Right lobe of liver (tissue), 6 donors: ENCODE data around the gene UBE2S. TPM values are rescaled to one million over a fixed set of nuclear protein-coding genes. Genes with fewer than 3 reads are reported as not detected.

Source experiments
- ATAC-seq, 4 donors: fragments of 200-7000 bp; cut with Tn5 transposase; one replicate each; pipeline ENCODE4 v1.9.1; 2020; ENCODE audit warnings: mild to moderate bottlenecking in 4 of 4, moderate library complexity in 4 of 4
- DNase-seq, 3 donors: peaks; one replicate each; pipeline ENCODE4 v3.0.0-alpha.2; 2020
- H3K27ac ChIP-seq, 3 donors: fragments of 200-600 bp; one replicate each; pipeline ENCODE4 v1.8.0; 2022
- H3K27me3 ChIP-seq, 2 donors: fragments of 200-600 bp; one replicate each; pipeline ENCODE4 v1.8.0; 2022
- H3K36me3 ChIP-seq, 4 donors: fragments of 200-600 bp; sonication (generic) in 1 of 4; one replicate each; pipeline versions ENCODE4 v1.5.1 to v1.8.0; 2017 to 2022; ENCODE audit warnings: control low read depth in 1 of 4
- H3K4me1 ChIP-seq, 4 donors: fragments of 200-600 bp; sonication (generic) in 1 of 4; one replicate each; pipeline versions ENCODE4 v1.5.1 to v1.8.0; 2017 to 2022; ENCODE audit warnings: control low read depth in 1 of 4
- H3K4me3 ChIP-seq, 3 donors: fragments of 200-600 bp; one replicate each; pipeline ENCODE4 v1.8.0; 2022
- H3K9me3 ChIP-seq, 4 donors: fragments of 200-600 bp; sonication (generic) in 1 of 4; one replicate each; pipeline versions ENCODE4 v1.5.1 to v1.8.0; 2017 to 2022; ENCODE audit warnings: control low read depth in 1 of 4
- POLR2A ChIP-seq: fragments of 450-650 bp; IDR thresholded peaks from one replicate; pipeline ENCODE4 v1.6.1; 2017; ENCODE audit warnings: antibody characterized with exemption, mild to moderate bottlenecking
- WGBS: methylation state at CpG from one replicate; pipeline ENCODE4 v1.1.6; 2018; ENCODE audit warnings: low coverage, low lambda C conversion rate; ENCODE audit not compliant: insufficient coverage; ENCODE audit errors: missing lambda C conversion rate; 5-methylcytosine and 5-hydroxymethylcytosine counted together
- intact Hi-C, 2 donors: fragments of 100-400 bp; cut with DNase I; formaldehyde crosslinking; loops; one replicate each; pipeline versions ENCODE4 v1.11.2 to v1.14.1; 2022
- total RNA-seq, 6 experiments: library from RNA; depleted of rRNA in 2 of 6; stranded (reverse); fragments of >200 nt in 2 of 6; fragmentation: NEBNext Ultra II Directional in 3 of 6; extraction: Animal tissue kit (Norgen Biotek cat#: 25700) in 3 of 6; gene quantifications; one replicate each; pipeline versions ENCODE4 v1.1.0 to v1.2.4, GENCODE V29; 2016 to 2023
- TF ChIP-seq, protein P1 (sequence below), 4 donors: fragments of 200-600 bp in 3 of 4; fragments of 450-650 bp in 1 of 4; IDR thresholded peaks; one replicate each; pipeline versions ENCODE4 v1.5.1 to v1.8.0; 2016 to 2022; ENCODE audit warnings: antibody characterized with exemption in 4 of 4, mild to moderate bottlenecking in 2 of 4
- donor health status: DM: no; HTN: yes; CAD: no.
- donor health status: DM: no; HTN: no; CAD: no.
- donor health status: DM: no; HTN: no; CAD: no.
- donor health status: DM: no; HTN: yes; CAD: no.
- donor health status: DM: no; HTN: yes; CAD: no.

Gene UBE2S
- total RNA-seq, 6 experiments from 2014 or later: 4.3 to 16.4 (median 9.1) TPM

DNA sequence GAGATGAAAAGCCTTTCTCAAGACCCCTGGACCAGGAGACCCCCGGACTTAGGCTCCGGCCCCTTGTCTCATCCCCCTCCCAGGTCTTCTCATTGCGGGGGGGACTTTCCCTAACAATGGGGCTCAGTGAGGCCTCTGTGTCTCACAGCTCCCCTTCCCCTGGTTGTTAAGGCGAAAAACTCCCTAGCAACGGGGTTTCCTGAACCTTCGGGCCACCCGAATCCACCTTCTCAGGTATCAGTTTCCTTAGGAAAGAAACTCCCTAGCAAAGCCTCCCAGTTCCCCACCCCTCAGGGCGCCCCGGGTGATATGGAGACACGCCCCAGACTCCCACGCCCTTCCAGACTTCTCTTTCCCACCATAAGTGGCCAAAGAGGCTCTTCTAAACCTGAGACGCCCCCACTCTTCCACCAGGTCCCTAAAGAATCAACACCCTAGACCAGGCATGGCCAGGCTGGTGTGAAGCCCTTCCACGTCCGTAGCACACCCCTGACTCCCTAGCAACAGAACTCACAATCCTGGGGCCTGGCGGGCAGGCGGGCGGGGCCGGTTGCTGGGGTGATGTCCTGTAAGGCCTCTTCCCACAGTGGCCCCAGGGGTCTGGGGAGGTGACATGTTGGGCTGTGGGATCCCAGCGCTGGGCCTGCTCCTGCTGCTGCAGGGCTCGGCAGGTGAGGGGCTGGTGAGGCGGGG lies 31.2 kb downstream of the UBE2S start, which contains the start of gene TMEM190:
TMEM190 (plus strand) TSS at position 586 of the 693 bp plus-strand sequence; CDS start at position 614, 28 bp downstream.
- DNase-seq: peak in 1 of 3 donors; percentile 15
- TF ChIP-seq, protein P1, sequence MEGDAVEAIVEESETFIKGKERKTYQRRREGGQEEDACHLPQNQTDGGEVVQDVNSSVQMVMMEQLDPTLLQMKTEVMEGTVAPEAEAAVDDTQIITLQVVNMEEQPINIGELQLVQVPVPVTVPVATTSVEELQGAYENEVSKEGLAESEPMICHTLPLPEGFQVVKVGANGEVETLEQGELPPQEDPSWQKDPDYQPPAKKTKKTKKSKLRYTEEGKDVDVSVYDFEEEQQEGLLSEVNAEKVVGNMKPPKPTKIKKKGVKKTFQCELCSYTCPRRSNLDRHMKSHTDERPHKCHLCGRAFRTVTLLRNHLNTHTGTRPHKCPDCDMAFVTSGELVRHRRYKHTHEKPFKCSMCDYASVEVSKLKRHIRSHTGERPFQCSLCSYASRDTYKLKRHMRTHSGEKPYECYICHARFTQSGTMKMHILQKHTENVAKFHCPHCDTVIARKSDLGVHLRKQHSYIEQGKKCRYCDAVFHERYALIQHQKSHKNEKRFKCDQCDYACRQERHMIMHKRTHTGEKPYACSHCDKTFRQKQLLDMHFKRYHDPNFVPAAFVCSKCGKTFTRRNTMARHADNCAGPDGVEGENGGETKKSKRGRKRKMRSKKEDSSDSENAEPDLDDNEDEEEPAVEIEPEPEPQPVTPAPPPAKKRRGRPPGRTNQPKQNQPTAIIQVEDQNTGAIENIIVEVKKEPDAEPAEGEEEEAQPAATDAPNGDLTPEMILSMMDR (IDR thresholded peaks at IDR 0.05): no peak
- TF ChIP-seq POLR2A: no peak
- H3K27me3 ChIP-seq: peaks cover 0 to 14% of the 10 kb centered on the region in 2 donors
- no peaks in the 10 kb centered on the region for H3K9me3 ChIP-seq
- no peak within 1 kb of the TSS for H3K27ac ChIP-seq
- H3K4me3 ChIP-seq: no peak within 1 kb of the TSS
- no peaks in the 10 kb centered on the region for H3K36me3 ChIP-seq
- ATAC-seq: no peak
- WGBS: 29% methylated on average over 12 of the region's 21 CpGs
- no peaks in the 10 kb centered on the region for H3K4me1 ChIP-seq
- intact Hi-C loops: loop anchor here in 1 of 2 donors (10.0 kb wide), 1 partner anchor 82 kb away; no protein-coding TSS in a partner anchor

DNA sequence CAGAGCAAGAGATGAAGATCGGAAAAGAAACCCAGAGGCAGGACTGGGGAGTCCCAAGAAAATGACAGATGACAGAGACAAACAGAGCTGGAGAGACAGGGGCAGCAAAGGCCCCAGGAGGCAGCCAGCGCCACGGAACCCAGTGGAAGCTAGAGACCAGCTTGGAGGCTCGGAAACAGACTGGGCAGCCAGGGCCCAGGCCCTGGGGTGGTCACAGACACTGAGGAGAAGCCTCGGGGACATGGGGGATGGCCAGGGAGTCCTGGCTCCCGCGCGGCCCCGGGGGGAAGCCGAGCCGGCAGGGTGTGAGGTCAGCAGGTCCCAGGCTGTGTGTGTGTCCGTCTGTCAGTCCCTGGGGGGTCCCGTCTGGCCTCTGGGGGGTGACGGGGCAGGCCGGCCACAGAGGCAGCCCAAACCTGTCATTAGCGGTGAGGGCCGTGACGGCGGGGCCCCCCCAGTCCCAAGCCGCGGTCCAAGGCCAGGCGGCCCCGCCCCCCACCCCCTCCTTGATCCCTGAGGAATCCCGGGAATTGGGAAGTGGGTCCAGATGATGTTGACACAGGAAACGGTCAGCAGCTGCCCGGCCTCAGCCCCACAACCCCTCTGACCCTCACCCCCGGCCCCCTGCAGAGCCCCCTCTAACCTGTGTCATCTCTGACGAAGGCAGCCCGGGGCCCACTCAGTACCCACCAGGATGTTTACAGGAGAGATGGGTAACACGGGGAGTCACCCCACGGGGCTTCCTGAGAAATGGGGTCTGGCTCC lies 33.4 kb downstream of the UBE2S start:
- DNase-seq (peak in 1 of 3 donors; percentile 17), ATAC-seq (peak in 1 of 4 donors; percentile 4)
- intact Hi-C loops: loop anchor here in 1 of 2 donors (10.0 kb wide), 1 partner anchor 79 kb away; no protein-coding TSS in a partner anchor
- H3K9me3 ChIP-seq: no peaks in the 10 kb centered on the region
- TF ChIP-seq, protein P1 (IDR thresholded peaks at IDR 0.05): no peak
- TF ChIP-seq POLR2A: no peak
- H3K27me3 ChIP-seq: peaks cover 0 to 23% of the 10 kb centered on the region in 2 donors
- no peaks in the 10 kb centered on the region for H3K4me1 ChIP-seq
- no peak overlapping the region for H3K27ac ChIP-seq
- no peaks in the 10 kb centered on the region for H3K36me3 ChIP-seq
- 30% methylated on average over 8 of the region's 31 CpGs for WGBS
- H3K4me3 ChIP-seq: no peak overlapping the region

DNA sequence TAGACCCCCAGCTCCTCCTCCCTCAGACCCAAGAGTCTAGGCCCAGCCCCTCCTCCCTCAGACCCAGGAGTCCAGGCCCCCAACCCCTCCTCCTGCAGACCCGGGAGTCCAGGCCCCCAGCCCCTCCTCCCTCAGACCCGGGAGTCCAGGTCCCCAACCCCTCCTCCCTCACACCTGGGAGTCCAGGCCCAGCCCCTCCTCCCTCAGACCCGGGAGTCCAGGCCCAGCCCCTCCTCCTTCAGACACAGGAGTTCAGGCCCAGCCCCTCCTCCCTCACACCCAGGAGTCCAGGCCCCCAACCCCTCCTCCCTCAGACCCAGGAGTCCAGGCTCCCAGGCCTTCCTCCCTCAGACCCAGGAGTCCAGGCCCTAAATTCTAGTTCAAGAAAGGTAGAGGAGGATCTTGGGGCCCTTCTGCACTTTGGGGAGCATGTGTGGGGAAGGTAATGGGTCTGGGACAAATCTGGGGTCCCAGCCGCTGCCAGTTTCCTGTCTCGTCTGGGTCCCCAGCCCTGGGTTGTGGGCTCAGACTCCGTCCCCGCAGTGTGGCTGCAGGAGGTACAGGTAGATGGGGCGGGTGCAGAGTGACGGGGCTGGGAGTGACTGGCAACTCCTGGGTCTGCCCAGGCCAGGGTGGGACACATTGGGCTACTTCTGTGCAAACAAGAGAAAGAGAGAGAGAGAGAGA lies 34.1 kb downstream of the UBE2S start:
- peaks cover 0 to 23% of the 10 kb centered on the region in 2 donors for H3K27me3 ChIP-seq
- DNase-seq: no peak

More for the DNA sequence above, 34.1 kb downstream of the UBE2S start:
- H3K9me3 ChIP-seq: no peaks in the 10 kb centered on the region
- no peaks in the 10 kb centered on the region for H3K36me3 ChIP-seq
- ATAC-seq: no peak
- no peak overlapping the region for H3K27ac ChIP-seq
- TF ChIP-seq, protein P1 (IDR thresholded peaks at IDR 0.05): no peak
- TF ChIP-seq POLR2A: no peak
- intact Hi-C loops: loop anchor here in 1 of 2 donors (10.0 kb wide), 1 partner anchor 79 kb away; no protein-coding TSS in a partner anchor
- 50% methylated on average over 7 of the region's 9 CpGs for WGBS
- no peaks in the 10 kb centered on the region for H3K4me1 ChIP-seq
- H3K4me3 ChIP-seq: no peak overlapping the region
